WI38 (cell line): ENCODE results near the gene MCF2L2.

ENCODE experiments used
- H3K4me3 ChIP-seq: 2 replicates; pipeline ENCODE4 v1.5.1; 2011; ENCODE audit warnings: low read depth, mild to moderate bottlenecking, control low read depth, low read length
- CTCF ChIP-seq: IDR thresholded peaks from 2 replicates; pipeline ENCODE4 v1.5.1; 2012; ENCODE audit warnings: low read depth, mild to moderate bottlenecking, control low read depth, low read length

Gene MCF2L2

GRCh38 chr3:183349421-183350157 lies 78.8 kb downstream of the MCF2L2 start:
- no peak overlapping the region for H3K4me3 ChIP-seq
- TF ChIP-seq CTCF: no peak

GRCh38 chr3:183342824-183343223 lies 85.6 kb downstream of the MCF2L2 start:
- TF ChIP-seq CTCF: no peak

GRCh38 chr3:183341545-183342288 lies 86.7 kb downstream of the MCF2L2 start:
- H3K4me3 ChIP-seq: no peak overlapping the region
- no peak for TF ChIP-seq CTCF

More at GRCh38 chr3:183342824-183343223, 85.6 kb downstream of the MCF2L2 start:
- no peak overlapping the region for H3K4me3 ChIP-seq

- no peak overlapping the region for H3K4me3 ChIP-seq
- TF ChIP-seq CTCF: no peak
Observed at GRCh38 chr3:183340222-183340621, 88.2 kb downstream of the MCF2L2 start.

- H3K4me3 ChIP-seq: no peak overlapping the region
- no peak for TF ChIP-seq CTCF
Observed at GRCh38 chr3:183339461-183340086, 88.8 kb downstream of the MCF2L2 start.

GRCh38 chr3:183338520-183338919 lies 89.9 kb downstream of the MCF2L2 start:
- no peak for TF ChIP-seq CTCF
- H3K4me3 ChIP-seq: no peak overlapping the region

GRCh38 chr3:183332487-183332886 lies 95.9 kb downstream of the MCF2L2 start:
- TF ChIP-seq CTCF: no peak
- no peak overlapping the region for H3K4me3 ChIP-seq
